ENCODE results near the gene SYCP3.

Gene SYCP3

GRCh38 chr12:101680647-101681046, 58.6 kb downstream of the SYCP3 start:
- TF ChIP-seq, protein P1, sequence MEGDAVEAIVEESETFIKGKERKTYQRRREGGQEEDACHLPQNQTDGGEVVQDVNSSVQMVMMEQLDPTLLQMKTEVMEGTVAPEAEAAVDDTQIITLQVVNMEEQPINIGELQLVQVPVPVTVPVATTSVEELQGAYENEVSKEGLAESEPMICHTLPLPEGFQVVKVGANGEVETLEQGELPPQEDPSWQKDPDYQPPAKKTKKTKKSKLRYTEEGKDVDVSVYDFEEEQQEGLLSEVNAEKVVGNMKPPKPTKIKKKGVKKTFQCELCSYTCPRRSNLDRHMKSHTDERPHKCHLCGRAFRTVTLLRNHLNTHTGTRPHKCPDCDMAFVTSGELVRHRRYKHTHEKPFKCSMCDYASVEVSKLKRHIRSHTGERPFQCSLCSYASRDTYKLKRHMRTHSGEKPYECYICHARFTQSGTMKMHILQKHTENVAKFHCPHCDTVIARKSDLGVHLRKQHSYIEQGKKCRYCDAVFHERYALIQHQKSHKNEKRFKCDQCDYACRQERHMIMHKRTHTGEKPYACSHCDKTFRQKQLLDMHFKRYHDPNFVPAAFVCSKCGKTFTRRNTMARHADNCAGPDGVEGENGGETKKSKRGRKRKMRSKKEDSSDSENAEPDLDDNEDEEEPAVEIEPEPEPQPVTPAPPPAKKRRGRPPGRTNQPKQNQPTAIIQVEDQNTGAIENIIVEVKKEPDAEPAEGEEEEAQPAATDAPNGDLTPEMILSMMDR (IDR thresholded peaks at IDR 0.05; ENCODE audit: insufficient read depth, missing control alignments) = no peak
- FAIRE-seq (no peak), DNase-seq (ENCODE audit: insufficient read length, low spot score) (no peak)

DNA sequence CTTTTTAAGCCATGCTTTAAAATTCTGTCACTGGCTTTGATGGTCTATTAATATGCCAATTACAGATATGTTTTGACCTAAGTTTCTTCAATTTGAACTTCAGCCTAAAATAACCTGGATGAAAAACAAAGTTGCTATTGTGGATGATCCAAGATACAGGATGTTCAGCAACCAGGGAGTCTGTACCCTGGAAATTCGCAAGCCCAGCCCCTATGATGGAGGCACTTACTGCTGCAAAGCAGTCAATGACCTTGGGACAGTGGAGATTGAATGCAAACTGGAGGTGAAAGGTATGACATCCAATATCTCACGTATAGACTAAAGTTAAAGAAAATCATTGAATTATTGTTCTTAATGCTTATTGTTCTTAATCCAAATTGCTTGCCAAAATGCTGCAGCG, 59.0 kb downstream of the SYCP3 start:
- DNase-seq (ENCODE audit: insufficient read length, low spot score) = no peak
- FAIRE-seq = no peak
- TF ChIP-seq, protein P1 (IDR thresholded peaks at IDR 0.05; ENCODE audit: insufficient read depth, missing control alignments) = no peak

All from D721Med (cell line).